Large intestine (tissue), 3 donors: ENCODE measurements around the gene ARHGEF1. TPM values are rescaled to one million over a fixed set of nuclear protein-coding genes. Genes with fewer than 3 reads are reported as not detected.

Experiments used
- DNase-seq, 2 donors: peaks; one replicate each; pipeline versions ENCODE4 v3.0.0 to v3.0.0-alpha.2; 2013
- H3K27ac ChIP-seq: one replicate; pipeline ENCODE4 v1.5.1; 2013; ENCODE audit warnings: low read length
- H3K27me3 ChIP-seq: 2 replicates; pipeline ENCODE4 v1.6.1; 2013; ENCODE audit warnings: low read length; ENCODE audit not compliant: control insufficient read depth, insufficient read depth
- H3K36me3 ChIP-seq: 2 replicates; pipeline ENCODE4 v1.6.1; 2013; ENCODE audit warnings: low read length; ENCODE audit not compliant: control insufficient read depth, insufficient read depth
- H3K4me1 ChIP-seq: one replicate; pipeline ENCODE4 v1.6.1; 2013; ENCODE audit warnings: low read length; ENCODE audit not compliant: control insufficient read depth, insufficient read depth
- H3K4me3 ChIP-seq: one replicate; pipeline ENCODE4 v1.5.1; 2013; ENCODE audit warnings: low read length
- H3K9me3 ChIP-seq: one replicate; pipeline ENCODE4 v1.6.1; 2013; ENCODE audit warnings: mild to moderate bottlenecking, low read depth, low read length, moderate library complexity; ENCODE audit not compliant: control insufficient read depth
- WGBS: methylation state at CpG from one replicate; pipeline ENCODE4 v1.1.5; 2013; ENCODE audit warnings: low lambda C conversion rate; ENCODE audit not compliant: insufficient coverage; 5-methylcytosine and 5-hydroxymethylcytosine counted together
- polyA plus RNA-seq: library from polyadenylated mRNA; unstranded; fragments of 120-200 nt; gene quantifications from one replicate; pipeline ENCODE4 v1.2.1, GENCODE V29; 2013

Gene ARHGEF1
- polyA plus RNA-seq, 1 donor, result 63.6 TPM

GRCh38 chr19:41926763-41927496 is 43.9 kb downstream of the ARHGEF1 start:
- 54% methylated on average over 6 of the region's 16 CpGs for WGBS
- peaks cover 9% of the 10 kb centered on the region for H3K4me1 ChIP-seq
- H3K9me3 ChIP-seq, result no peaks in the 10 kb centered on the region
- no peaks in the 10 kb centered on the region for H3K36me3 ChIP-seq
- no peak overlapping the region for H3K4me3 ChIP-seq
- H3K27me3 ChIP-seq, result peaks cover 93% of the 10 kb centered on the region
- no peak overlapping the region for H3K27ac ChIP-seq
- DNase-seq, result no peak

GRCh38 chr19:41927497-41928192 is 44.7 kb downstream of the ARHGEF1 start:
- H3K27ac ChIP-seq, result no peak overlapping the region
- H3K27me3 ChIP-seq, result peaks cover 93% of the 10 kb centered on the region
- H3K36me3 ChIP-seq, result no peaks in the 10 kb centered on the region
- H3K9me3 ChIP-seq, result peaks cover 4% of the 10 kb centered on the region
- H3K4me3 ChIP-seq, result no peak overlapping the region
- 0% methylated on average over 1 of the region's 43 CpGs for WGBS
- no peak for DNase-seq
- peaks cover 9% of the 10 kb centered on the region for H3K4me1 ChIP-seq

DNA sequence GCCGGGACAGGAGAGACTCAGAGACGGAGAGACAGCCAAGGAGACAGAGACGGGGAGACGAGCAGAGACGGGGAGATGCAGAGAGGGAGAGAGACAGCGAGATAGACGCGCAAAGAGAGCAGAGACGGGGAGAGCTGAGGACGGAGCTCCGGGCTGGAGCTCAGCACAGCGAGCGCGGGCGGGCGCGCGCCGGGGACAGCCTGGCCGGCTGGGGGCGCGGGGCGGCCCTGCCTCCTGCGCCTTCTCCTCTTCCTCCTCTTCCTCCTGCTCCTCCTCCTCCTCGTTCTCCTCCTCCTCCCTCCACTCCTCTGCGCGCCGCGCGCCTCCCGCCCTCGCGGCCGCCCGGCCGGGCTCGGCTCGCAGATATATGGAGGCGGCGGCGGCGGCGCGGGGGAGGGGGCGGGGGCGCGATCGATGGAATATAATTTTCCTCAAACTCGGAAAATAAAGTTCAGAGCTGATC is 45.3 kb downstream of the ARHGEF1 start, which contains the start of gene ERFL:
ERFL (minus strand) TSS at position 229 of the 463 bp plus-strand sequence. CDS start 15,530 bp downstream, outside the sequence.
- Histone ChIP-seq H3K36me3 (no peaks in the 10 kb centered on the region), H3K9me3 (peaks cover 4% of the 10 kb centered on the region), H3K4me1 (peaks cover 9% of the 10 kb centered on the region), H3K27ac (no peak within 1 kb of the TSS), H3K4me3 (no peak within 1 kb of the TSS), H3K27me3 (peaks cover 93% of the 10 kb centered on the region)
- WGBS, result 4% methylated on average over 5 of the region's 49 CpGs
- peak in 1 of 2 donors; percentile 32 for DNase-seq

GRCh38 chr19:41928754-41929535 is 46.0 kb downstream of the ARHGEF1 start:
- Histone ChIP-seq H3K4me1 (peaks cover 9% of the 10 kb centered on the region), H3K4me3 (no peak overlapping the region), H3K27me3 (peaks cover 97% of the 10 kb centered on the region), H3K9me3 (peaks cover 4% of the 10 kb centered on the region), H3K27ac (no peak overlapping the region), H3K36me3 (no peaks in the 10 kb centered on the region)
- no CpG with 5 or more reads among the region's 29 CpGs for WGBS
- peak in 1 of 2 donors; percentile 34 for DNase-seq

DNA sequence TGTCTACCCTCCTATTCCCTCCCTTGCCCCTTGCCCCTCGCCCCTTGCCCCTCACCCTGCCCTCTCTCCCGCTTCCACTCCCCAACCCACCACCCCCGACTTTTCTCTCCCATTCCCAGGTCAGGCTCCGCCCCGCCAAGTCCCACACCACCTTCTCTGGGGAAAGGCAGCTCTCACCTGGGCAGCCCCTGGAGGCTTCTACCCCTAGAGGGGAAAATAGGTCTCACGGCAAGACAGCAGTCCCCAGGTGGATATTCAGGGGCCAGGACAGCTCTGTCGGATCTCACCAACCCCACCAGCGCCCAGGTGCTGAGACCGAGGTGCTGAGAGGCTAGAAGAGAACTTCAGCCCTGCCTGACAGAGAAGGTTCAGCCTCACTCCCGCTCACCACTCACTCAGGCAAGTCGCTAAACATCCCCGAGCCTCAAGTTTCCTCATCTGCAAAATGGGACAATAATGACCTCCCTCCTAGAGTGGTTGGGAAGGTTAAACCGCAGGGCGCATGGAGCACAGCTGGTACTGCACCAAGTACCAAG is 46.6 kb downstream of the ARHGEF1 start:
- Histone ChIP-seq H3K36me3 (no peaks in the 10 kb centered on the region), H3K27ac (no peak overlapping the region), H3K9me3 (peaks cover 4% of the 10 kb centered on the region), H3K4me1 (peaks cover 9% of the 10 kb centered on the region), H3K4me3 (no peak overlapping the region), H3K27me3 (peaks cover 97% of the 10 kb centered on the region)
- DNase-seq, result no peak
- WGBS, result no CpG with 5 or more reads among the region's 14 CpGs

GRCh38 chr19:41930322-41930722 is 47.3 kb downstream of the ARHGEF1 start:
- WGBS, result no CpG with 5 or more reads among the region's 7 CpGs
- no peaks in the 10 kb centered on the region for H3K36me3 ChIP-seq
- H3K4me3 ChIP-seq, result no peak overlapping the region
- peaks cover 4% of the 10 kb centered on the region for H3K9me3 ChIP-seq
- peaks cover 97% of the 10 kb centered on the region for H3K27me3 ChIP-seq
- H3K27ac ChIP-seq, result no peak overlapping the region
- no peak for DNase-seq
- H3K4me1 ChIP-seq, result peaks cover 9% of the 10 kb centered on the region

DNA sequence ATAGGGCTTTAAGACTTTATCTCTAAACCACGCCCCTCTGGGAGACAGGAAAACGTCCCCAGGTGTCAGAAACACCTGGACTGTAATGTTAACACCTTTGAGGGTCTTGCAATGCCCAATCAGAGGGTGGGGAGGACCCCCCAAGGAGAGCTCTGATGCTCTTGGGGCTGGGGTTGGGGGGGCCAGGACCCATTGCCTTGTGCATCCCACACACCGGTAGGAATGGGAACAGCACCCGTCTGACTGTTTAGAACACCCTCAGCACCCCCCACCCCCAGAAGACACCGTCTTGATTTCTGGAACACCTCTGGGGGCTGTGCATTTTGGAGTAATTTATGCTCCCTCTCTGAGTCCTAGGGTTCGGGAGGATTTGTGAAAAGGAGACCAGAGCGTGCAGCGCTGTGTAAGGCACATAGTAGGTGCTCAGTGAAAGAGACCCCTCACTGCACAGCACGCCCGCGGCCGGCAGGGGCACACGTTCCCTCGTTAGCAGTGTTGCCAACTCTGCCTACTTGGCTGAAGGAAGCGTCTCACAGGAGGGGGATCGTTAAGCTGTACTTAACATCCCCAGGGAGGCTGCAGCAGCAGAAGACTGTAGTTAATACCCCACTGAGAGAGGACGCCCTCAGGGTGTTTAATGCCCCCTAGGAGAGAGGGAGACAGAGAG is 48.1 kb downstream of the ARHGEF1 start:
- DNase-seq, result no peak
- H3K4me3 ChIP-seq, result no peak overlapping the region
- H3K27ac ChIP-seq, result no peak overlapping the region
- H3K27me3 ChIP-seq, result peaks cover 97% of the 10 kb centered on the region
- H3K36me3 ChIP-seq, result no peaks in the 10 kb centered on the region
- peaks cover 9% of the 10 kb centered on the region for H3K4me1 ChIP-seq
- no CpG with 5 or more reads among the region's 17 CpGs for WGBS
- H3K9me3 ChIP-seq, result peaks cover 4% of the 10 kb centered on the region

DNA sequence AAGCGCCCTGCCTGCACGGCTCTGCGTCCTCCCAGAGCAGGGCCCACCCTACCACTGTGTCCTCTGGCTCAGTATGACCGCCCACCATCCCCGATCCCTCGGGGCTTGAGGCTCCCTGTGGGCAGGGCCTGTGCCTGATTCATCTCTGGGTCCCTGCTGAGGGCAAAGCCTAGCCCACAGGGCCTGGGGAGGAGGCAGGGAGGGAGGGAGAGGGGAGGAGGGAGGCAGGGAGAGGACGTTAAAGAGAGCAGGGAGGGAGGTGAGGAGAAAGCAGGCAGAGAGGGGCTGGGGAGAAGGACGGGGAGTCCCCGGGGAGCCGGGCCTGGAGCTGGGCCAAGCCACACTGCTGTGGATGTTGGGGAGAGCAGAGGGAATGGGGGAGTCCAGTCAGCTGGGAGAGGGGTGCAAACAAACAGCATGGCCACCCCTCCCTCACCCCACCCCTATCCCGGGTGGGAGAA is 49.3 kb downstream of the ARHGEF1 start:
- Histone ChIP-seq H3K4me3 (no peak overlapping the region), H3K27ac (no peak overlapping the region), H3K27me3 (peaks cover 97% of the 10 kb centered on the region), H3K9me3 (peaks cover 4% of the 10 kb centered on the region), H3K36me3 (no peaks in the 10 kb centered on the region), H3K4me1 (peaks cover 9% of the 10 kb centered on the region)
- no peak for DNase-seq
- no CpG with 5 or more reads among the region's 11 CpGs for WGBS

DNA sequence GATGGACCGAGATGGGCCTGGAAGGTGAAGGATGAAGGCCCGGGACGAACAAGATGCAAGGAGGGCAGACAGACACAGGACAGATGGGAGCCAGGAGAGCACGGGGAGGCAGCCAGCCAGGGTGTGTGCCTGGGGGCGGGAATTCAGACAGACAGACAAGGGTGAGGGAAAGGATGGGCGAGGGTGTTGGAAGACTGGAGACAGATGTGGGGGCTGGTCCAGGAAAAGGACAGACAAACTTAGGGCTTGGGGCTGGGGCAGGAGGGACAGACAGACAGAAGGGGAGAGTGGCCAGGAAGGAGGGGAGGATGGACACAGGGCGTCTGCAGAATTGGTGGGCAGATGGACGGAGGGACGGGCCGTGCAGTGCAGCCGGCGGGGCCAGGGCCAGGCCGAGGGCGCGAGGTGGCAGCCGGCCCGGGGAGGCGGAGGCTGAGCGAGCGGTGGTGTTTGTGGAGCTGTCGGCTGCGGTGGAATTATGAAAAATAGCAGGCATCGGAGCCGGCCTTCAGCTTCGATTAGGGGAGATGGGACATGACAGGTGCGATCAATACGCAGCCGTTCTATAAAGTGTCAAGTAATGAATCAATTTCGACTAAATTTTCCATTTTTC is 49.8 kb downstream of the ARHGEF1 start:
- Histone ChIP-seq H3K9me3 (peaks cover 4% of the 10 kb centered on the region), H3K27ac (no peak overlapping the region), H3K36me3 (no peaks in the 10 kb centered on the region), H3K4me1 (peaks cover 9% of the 10 kb centered on the region), H3K27me3 (peaks cover 97% of the 10 kb centered on the region), H3K4me3 (no peak overlapping the region)
- 17% methylated on average over 5 of the region's 29 CpGs for WGBS
- DNase-seq, result no peak
